HG02943 (cell line): ENCODE measurements around the gene ANAPC15.
A peak's percentile ranks its signal among the peaks of the same experiment; 100 is the strongest.

Experiments used
- ATAC-seq: cut with Tn5 transposase; IDR thresholded peaks from one replicate; pipeline ENCODE4 v1.9.1; 2021; ENCODE audit warnings: mild to moderate bottlenecking, low read depth, moderate library complexity; ENCODE audit not compliant: unreplicated experiment

ANAPC15 gene

DNA sequence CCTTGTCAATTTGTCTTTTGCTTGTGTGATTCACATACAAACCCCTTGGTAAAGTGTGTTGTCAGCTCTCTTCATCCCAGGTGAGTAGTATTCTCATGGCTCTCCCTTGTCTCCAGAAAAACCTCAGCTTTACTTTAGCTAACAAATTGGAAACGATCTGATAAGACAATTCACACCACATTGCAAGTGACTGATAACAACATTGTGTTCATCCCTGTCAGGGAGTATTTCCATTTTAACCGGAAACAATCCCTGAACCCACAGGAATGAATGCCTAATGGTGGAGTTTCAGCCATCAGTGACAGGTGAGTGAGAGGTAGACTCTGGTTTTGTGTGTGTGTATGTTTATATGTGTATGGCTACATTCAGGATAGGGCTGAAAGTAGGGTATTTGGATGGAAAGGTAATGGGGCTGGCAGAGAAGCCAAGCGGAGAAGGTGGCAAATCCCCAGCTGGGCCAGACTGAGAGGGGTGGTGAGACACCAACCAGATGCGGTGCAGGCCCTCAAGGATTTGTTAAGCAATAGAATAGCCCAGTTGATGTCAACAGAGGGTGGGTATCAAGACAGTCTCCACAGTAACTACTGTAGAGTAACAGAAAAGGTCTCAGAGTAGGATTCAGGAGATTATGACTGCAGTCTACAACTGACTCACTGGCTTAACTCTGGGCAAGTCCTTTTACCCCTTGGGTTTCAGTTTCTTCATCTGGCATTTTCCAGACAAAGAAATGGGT is 24.3 kb downstream of the ANAPC15 start:
- no peak for ATAC-seq

DNA sequence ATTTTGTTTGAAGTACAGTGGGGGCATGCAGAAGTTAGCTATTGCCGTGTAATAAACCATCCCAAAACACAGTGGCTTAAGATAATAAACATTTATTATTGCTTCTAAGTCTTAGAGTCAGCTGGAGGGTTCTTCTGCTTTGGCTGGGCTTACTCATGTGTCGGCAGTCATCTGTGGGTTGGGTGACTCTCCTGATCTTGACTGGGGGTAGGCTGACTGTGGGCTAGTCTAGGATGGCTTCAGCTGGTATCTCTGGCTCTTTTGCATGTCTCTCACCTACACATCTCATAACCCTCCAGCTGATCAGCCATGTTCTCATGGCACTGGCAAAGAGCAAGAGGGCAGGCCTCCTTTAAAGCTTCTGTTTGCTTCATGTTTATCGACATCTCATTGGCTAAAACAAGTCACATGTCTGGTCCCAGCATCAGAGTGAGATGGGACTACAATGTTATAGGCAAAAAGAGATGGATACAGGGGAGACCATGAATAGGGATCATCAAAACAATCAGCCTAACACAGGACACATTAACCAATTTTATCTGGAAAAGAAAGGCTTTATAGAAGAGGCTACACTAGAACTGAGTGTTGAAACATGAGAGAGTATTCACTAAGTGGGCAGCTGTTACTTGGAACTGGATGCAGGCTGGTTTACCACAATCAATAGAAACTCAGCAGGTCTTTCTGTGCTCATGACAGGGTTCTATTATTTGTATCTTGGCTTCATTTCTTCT is 26.7 kb downstream of the ANAPC15 start:
- no peak for ATAC-seq

DNA sequence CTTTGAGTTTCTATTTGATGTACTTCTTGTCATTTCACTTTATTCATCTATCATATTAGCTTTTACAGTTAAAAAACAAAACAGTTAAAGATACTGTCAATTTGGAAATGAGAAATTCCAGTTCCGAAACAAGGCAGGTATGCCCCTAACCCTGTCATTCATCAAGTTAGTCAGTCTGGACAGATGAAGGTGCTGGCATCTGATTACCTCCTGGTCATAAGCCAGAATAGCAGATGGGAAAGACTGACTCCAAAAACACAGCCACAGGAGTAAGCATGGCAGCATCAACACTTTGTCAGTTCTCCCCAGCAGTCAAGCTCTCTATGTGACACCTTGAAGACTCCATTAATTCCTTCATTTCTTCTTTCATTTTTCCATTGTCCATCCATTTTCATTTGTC is 27.5 kb downstream of the ANAPC15 start:
- ATAC-seq = no peak

DNA sequence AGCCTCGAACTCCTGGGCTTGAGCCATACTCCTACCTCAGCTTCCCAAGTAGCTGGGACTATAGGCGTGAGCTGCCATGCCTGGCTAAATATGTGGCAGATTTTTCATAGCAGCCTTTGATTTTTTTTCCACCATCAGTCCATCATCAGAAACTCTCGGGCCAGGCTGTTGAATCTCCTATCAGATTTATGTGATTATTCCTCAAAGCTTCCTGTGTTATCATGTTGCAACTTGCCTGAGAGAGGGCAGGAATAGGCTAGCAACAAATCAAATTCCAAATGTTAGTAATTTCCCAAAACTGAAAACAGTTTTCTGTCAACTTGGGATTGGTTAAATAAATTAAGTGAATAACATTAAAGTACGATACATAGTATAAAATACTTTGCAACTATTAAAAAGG is 28.4 kb downstream of the ANAPC15 start:
- ATAC-seq = no peak

DNA sequence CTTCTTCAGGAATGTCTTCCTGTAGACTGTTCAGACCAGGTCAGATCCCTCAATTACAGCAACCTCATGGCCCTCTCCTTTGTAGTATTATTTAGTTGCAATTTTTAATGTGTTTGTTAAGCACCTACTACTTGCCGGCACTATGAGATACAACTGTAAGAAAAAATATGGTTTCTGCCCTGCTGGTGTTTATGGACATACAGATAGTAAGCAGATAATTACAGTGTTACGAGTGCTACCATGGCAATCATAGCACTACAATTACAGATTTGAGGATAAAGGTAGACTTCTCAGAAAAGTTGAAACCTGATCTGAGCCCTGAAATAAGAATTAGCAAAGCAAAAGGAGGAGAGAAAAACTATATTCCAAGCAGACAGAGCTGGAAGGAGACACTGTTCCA is 29.1 kb downstream of the ANAPC15 start:
- no peak for ATAC-seq

DNA sequence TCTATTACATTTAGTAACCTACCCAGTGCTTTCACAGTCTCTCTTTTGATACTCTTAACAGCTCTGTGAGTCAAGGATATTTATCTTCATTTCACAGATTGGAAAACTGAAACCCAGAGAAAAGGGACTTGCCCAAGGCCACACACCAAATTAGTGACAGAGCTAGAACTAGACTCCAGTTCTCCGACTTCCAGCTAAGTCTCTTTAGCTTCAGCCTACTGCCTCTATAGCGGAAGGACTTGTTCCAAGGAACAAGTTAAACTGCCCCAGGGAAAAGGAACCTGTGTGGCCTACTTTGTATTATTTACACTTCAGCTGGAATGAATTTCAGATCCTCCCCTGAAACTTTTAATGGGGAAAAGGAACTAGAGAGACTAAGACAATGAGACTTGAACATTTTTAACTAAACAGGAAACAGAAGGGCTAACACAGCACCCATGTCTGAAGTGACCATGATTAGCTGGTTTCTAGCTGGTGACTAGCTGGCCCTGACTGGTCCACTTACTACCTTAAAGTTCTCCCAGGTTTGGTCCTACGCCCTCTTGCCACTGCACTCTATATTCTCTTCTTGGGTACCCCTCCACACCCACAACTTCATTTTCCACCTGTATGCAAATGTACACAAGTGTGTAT is 30.6 kb downstream of the ANAPC15 start:
- ATAC-seq = no peak

DNA sequence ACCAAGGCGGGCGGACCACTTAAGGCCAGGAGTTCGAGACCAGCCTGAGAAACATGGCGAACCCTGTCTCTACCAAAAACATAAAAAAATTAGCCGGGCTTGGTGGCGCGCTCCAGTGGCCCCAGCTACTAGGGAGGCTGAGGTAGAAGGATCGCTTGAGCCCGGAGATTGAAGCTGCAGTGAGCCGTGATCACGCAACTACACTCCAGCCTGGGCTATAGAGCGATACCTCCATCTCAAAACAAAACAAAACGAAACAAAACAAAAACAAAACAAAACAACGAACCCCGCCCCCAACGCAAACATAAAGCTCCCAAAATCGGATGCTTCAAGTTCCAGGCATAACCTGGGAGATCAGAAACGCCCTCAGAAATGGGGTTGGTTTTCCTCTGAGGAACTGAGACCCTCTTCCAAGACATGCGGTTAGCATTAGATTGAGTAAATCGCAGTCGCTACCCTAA is 31.3 kb downstream of the ANAPC15 start:
- no peak for ATAC-seq

DNA sequence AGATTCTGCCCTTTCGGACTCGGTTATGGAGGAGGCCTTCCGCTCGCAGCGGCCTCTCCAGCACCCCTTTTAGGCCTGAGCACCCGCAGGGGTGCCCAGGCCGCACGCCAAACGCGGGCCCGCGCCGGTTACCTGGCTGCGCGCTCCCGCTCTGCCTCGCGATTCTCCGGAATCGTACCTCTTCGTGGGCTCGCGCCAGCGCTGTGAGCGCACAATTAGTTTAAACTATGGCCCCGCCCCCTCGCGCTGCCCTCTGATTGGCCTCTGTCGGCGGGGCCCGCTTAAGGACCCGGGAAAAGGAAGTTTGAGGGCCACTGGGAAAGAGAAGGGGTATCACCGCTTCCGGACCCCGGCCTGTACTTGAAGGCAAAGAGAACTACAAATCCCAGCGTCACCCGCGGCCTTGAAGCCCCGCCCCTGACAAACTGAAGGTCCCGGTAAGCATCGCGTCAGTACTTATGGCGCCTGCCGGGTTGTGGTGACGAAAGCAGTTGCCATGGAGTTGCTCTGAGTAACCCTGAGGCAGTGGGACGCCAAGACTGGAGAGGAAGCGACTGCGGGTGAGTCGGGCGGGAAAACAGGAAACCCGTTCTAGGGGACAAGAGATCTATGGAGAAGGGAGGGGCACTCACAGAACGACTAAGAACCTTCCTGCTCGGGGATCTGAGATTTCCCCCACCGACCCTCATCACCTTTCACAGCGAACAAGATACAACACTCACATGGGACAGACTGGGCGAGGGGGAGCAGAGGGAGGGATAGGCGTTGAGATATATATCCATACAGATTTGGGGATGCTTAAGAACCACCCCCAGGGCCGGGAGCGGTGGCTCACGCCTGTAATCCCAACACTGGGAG is 31.9 kb downstream of the ANAPC15 start, which contains the start of the genes LRRC51 and NUMA1:
Gene LRRC51 (plus strand): TSS at position 525 of the 858 bp plus-strand sequence. CDS start 8,234 bp downstream, outside the sequence.
Gene NUMA1 (minus strand): TSS at position 217 of the 858 bp plus-strand sequence. CDS start 44,599 bp downstream, outside the sequence.
- peak; percentile 91 for ATAC-seq

DNA sequence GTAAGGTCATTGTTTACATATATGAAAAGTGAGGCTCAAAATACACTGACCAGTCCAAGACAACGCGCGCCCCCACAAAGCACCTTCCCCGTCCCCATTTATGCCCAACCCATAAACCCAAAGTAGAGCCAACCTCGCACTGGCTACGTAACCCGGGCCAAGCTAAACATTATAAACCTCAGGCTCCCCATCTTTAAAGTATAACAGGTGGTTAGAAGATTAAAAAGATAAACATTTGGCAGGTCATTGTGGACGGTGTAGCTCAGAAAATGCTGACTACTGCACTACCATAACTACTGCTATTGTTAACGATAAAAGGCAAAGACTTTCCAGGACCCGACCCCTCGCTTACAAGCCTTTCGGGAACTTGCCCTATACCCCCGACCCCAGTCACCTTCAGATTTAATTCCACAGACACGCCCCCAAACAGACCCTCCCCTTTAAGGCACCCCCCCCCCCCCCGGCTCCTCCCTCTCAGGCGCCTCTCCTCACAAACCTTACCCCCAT is 32.6 kb downstream of the ANAPC15 start:
- no peak for ATAC-seq

DNA sequence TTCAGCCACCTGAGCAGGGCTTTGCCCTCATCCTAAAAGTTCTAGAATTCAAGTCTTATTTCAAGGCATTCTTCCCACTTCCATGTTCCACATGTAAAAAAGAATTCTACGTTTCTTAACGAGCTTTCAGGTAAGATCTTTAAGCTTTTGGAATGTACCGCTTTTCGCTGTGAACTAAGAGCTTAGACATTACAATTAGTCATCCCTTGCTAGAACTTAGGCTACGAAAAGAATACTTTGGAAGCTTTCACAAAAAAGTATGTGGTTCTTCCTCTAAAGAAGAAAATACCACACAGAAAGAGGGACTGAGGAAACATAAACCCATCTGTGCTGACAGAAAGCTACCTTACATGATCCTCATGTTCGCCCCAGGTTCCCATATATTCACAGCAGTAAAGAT is 34.0 kb downstream of the ANAPC15 start:
- no peak for ATAC-seq

DNA sequence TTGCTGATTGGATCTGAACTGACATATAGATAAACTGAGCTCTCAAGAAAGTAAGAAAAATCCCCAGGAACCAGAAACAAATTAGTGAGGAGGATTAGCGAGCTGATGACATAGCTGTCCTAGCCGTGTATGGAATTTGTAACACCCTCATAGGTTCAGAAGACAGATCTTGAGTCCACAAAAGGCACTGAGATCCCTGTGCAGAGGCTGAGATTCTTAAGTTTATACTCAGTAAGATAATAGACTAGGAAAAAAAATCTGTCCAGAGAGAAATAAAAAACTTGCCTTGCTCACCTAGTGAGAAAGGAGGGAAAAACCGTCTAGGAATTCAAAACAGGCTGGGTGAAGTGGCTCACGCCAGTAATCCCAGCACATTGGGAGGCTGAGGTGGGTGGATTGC is 36.7 kb downstream of the ANAPC15 start:
- ATAC-seq = no peak

DNA sequence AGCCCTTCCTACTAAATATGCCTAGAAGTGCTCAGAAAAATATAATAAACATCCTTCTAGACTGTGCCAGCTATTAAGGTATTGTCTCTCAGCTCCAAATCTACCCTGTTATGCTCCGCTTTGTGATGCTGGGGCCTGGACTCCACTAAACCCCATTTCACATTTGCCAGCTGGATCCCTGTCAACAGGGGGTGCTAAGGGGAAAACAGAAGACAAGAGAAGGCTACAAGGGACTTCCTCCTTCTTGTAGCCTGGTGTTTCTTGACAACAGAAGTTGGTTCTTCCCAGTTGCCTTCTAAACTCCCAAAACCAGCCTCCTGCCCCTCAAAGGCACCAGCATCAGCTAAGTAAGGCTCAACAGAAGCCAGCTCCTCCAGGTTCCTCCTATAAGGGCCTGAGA is 37.4 kb downstream of the ANAPC15 start:
- ATAC-seq = no peak

DNA sequence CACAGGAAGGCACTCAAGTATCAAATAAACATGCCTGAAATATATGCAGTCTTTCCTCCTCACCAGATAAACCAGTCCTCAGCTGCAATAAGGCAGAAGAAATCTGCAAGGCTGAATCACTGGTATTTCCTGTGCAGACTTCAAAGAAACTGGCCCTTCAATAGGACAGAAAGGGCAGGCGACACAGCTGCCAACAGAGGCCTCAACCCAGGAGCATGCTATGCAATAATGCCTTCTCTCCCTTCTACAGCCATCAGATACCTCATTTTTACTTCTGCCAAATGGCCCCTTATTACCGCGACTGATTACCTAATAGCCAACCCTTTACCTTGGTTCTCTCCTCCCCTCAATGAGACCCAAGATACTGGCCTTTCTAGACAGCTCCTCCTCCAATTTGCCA is 40.1 kb downstream of the ANAPC15 start:
- ATAC-seq = no peak

DNA sequence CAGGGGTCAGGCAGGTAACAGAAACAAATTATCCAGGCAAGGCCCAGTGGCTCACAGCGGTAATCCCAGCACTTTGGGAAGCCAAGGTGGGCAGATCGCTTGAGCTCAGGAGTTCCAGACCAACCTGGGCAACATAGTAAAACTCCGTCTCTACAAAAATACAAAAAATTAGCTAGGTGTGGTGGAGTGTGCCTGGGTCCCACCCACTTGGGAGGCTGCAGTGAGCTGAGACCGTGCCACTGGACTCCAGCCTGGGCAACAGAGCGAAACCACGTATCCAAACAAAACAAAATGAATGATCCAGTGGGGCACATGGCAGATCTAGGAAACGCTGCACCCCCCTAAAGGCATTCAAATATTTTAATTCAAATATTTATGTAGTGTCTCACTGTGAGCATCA is 42.0 kb downstream of the ANAPC15 start:
- no peak for ATAC-seq

DNA sequence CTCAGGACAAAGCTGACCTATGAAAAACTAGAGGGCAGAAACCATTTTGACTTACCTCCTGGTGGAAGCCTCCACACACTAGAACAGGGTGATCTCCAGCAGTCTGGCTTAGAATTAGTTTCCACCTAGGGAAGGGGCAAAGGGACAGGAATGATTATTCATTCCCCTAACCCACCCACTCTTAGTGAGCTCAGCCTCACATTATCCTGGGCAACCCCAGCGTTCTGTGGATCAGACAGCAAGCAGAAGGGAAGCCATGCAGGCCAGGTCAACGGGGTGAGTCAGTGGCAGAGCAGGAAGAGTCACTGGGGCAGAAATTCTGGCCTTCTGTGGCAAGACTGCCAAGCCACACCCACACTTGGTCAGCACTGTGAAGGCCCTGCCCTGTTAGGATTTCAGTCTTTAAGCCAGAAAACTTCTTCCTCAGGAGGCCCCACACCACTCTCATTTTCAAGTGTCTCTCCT is 42.7 kb downstream of the ANAPC15 start:
- no peak for ATAC-seq

DNA sequence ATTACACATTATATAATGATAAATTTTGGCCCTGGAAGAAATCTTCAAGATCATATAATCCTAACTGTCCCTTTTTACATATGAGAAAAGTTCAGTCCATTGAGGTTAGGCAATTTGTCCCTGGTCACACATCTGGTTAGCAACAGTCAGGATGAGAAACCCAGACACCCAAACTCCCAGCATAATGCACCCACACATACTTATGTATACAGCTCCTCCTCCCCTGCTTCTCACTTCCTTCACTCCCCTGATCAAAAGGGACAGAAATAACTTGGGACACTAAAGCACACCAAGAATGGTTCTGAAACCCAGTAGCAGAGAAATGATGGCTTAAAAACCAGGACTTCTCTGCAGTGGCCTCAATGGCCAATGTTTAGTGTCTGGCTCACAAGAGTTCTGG is 43.3 kb downstream of the ANAPC15 start:
- no peak for ATAC-seq

DNA sequence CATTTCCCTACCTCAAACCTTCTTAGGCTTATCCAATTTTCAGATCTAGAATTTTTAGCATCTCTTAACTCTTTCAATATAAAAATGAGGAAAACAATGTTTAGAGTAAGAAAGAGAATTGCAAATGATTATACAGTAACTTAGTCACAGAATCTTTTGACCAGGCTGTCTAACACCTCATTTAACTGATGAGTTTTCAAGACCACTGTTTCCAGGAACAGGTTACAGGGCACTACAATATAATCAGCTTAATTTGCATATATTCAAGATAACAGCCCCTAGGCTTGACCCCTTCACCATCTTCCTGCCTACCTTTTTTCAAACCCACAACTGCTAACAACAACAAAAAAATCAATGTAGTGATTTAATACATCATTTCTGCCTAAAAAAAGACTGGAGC is 44.8 kb downstream of the ANAPC15 start:
- no peak for ATAC-seq

DNA sequence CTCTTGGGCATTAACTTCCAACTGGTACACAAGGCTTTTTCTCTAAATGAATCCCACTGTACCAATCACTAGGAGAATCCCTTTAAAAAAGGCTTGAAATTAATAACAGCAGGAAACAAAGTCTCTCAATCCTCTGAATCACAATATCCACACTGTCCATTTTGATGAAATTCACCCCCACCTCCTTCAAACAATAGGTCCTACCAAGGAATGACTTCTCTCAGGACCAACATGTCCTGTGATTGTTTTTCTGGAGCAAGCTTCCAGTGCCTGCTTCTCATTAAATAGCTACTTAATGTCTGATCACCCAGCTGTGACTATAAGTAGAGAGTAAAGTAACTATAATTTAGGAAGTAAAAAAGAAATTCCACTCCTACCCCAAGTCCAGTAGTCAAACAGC is 45.2 kb downstream of the ANAPC15 start:
- no peak for ATAC-seq

DNA sequence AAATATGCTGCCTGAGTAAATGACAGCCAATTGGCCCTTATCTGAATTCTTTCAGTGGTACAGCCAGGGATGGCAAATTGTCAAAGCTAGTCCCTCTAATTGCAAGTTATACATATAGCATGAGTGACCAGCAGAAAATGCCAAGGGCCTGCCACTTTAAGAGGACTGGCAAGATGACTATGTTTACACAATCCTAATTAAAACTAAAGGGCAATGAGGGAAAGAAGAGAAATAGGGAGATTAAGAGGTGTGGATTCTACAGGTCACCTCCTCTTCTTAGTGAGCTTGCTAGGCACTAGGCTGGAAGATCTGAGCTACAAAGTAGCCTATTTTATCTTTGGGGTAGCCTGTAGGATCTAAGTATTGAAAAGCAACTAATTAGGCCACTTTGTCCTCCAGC is 45.6 kb downstream of the ANAPC15 start:
- ATAC-seq = no peak

DNA sequence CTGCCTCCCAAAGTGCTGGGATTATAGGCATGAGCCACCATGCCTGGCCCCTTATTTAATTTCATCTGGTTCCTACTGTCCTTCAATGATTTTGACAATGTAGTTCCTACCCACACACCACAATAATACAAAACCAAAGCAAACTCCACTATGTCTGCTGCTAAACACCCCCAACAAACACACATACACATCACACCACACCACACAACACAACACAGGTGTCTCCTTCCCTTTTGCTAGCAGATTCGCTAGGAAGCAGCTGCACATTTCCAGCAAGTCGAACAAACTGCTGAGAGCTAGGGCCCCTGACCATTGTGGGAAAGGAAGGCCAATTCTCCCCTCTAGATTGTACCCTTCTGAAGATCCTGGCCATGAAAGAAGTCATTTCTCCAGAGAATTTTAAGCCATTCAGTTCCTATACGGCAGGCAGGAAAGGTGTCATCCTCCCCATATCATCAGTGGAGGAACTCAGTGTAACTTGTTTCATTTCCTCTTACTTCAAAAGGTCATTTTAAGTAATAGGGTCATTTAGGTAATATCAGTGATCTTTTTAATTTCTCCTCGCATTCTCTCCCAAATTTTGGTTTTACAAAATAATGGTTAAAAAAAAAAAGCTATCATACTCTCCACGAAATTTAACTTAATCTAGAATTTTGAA is 50.6 kb downstream of the ANAPC15 start:
- no peak for ATAC-seq
